CD14-positive monocyte (primary cell): Measurements from ENCODE around the gene SMTNL2. TPM values are rescaled to one million over a fixed set of nuclear protein-coding genes. Genes with fewer than 3 reads are reported as not detected.

ENCODE experiments used
- DNase-seq, 3 donors: peaks; one replicate each; pipeline ENCODE4 v3.0.0-alpha.2; 2011 to 2022
- H2AFZ ChIP-seq: 2 replicates; pipeline ENCODE4 v1.6.0; 2012; ENCODE audit warnings: mild to moderate bottlenecking, low read depth, low read length, inconsistent platforms; ENCODE audit not compliant: insufficient read depth, poor library complexity, severe bottlenecking
- H3K27ac ChIP-seq, 2 donors: 1 replicate in 1 of 2; 2 replicates in 1 of 2; pipeline ENCODE4 v1.5.1; 2012 to 2013; ENCODE audit warnings: low read length in 2 of 2, control low read depth in 1 of 2, inconsistent platforms in 1 of 2, low read depth in 1 of 2, mild to moderate bottlenecking in 1 of 2
- H3K27me3 ChIP-seq, 2 donors: one replicate each; pipeline versions ENCODE4 v1.6.0 to v1.6.1; 2011 to 2013; ENCODE audit warnings: low read length in 2 of 2; ENCODE audit not compliant: control insufficient read depth in 2 of 2, insufficient read depth in 2 of 2
- H3K36me3 ChIP-seq, 2 donors: replicated peaks in 1 of 2; 1 replicate in 1 of 2; 2 replicates in 1 of 2; pipeline versions ENCODE4 v1.5.1 to v1.6.1; 2012 to 2013; ENCODE audit warnings: low read length in 2 of 2, control low read depth in 1 of 2, inconsistent platforms in 1 of 2, mild to moderate bottlenecking in 1 of 2; ENCODE audit not compliant: insufficient read depth in 2 of 2, control insufficient read depth in 1 of 2
- H3K4me1 ChIP-seq, 2 donors: 1 replicate in 1 of 2; 2 replicates in 1 of 2; pipeline versions ENCODE4 v1.5.1 to v1.6.1; 2012 to 2013; ENCODE audit warnings: low read length in 2 of 2, control low read depth in 1 of 2, inconsistent platforms in 1 of 2, mild to moderate bottlenecking in 1 of 2, moderate library complexity in 1 of 2; ENCODE audit not compliant: insufficient read depth in 2 of 2, control insufficient read depth in 1 of 2
- H3K4me2 ChIP-seq: replicated peaks from 2 replicates; pipeline ENCODE3; 2012; ENCODE audit warnings: low read length, moderate library complexity, mild to moderate bottlenecking; ENCODE audit not compliant: poor library complexity, severe bottlenecking; ENCODE audit errors: extremely low read depth
- H3K4me3 ChIP-seq, 3 experiments: fragments of 200-600 bp in 1 of 3; sonication (generic) in 1 of 3; replicated peaks in 1 of 3; 1 replicate in 2 of 3; 2 replicates in 1 of 3; pipeline ENCODE4 v1.5.1; 2011 to 2013; ENCODE audit warnings: low read length in 3 of 3, mild to moderate bottlenecking in 3 of 3, control low read depth in 2 of 3, low read depth in 2 of 3, inconsistent platforms in 1 of 3, moderate library complexity in 1 of 3
- H3K79me2 ChIP-seq: 2 replicates; pipeline ENCODE4 v1.6.0; 2012; ENCODE audit warnings: mild to moderate bottlenecking, control low read depth, inconsistent platforms, low read length, moderate library complexity; ENCODE audit not compliant: insufficient read depth
- H3K9ac ChIP-seq: 2 replicates; pipeline ENCODE4 v1.6.0; 2017; ENCODE audit warnings: low read length, mild to moderate bottlenecking; ENCODE audit not compliant: insufficient read depth, poor library complexity, severe bottlenecking
- H3K9me3 ChIP-seq, 2 donors: replicated peaks in 1 of 2; 1 replicate in 1 of 2; 2 replicates in 1 of 2; pipeline versions ENCODE4 v1.5.1 to v1.6.1; 2012 to 2013; ENCODE audit warnings: low read length in 2 of 2, control low read depth in 1 of 2; ENCODE audit not compliant: control insufficient read depth in 1 of 2, insufficient read depth in 1 of 2
- H4K20me1 ChIP-seq: 2 replicates; pipeline ENCODE4 v1.6.0; 2012; ENCODE audit warnings: mild to moderate bottlenecking, low read length, control low read depth, moderate library complexity; ENCODE audit not compliant: insufficient read depth
- H3K27ac Mint-ChIP-seq, 7 donors: one replicate each; pipeline ENCODE4 v1.8.0; 2020; ENCODE audit warnings: mild to moderate bottlenecking in 7 of 7, mixed read lengths in 7 of 7, moderate library complexity in 6 of 7, inconsistent platforms in 2 of 7
- H3K27me3 Mint-ChIP-seq, 3 donors: one replicate each; pipeline ENCODE4 v1.8.0; 2021 to 2022; ENCODE audit warnings: low read depth in 3 of 3, mild to moderate bottlenecking in 3 of 3, mixed read lengths in 3 of 3, moderate library complexity in 3 of 3, inconsistent platforms in 1 of 3
- H3K36me3 Mint-ChIP-seq, 2 donors: one replicate each; pipeline ENCODE4 v1.8.0; 2020; ENCODE audit warnings: mixed read lengths in 2 of 2, inconsistent platforms in 1 of 2, mild to moderate bottlenecking in 1 of 2
- H3K4me1 Mint-ChIP-seq: one replicate; pipeline ENCODE4 v1.8.0; 2020; ENCODE audit warnings: mild to moderate bottlenecking, mixed read lengths
- H3K4me3 Mint-ChIP-seq, 2 donors: one replicate each; pipeline ENCODE4 v1.8.0; 2020; ENCODE audit warnings: mild to moderate bottlenecking in 2 of 2, mixed read lengths in 2 of 2, moderate library complexity in 1 of 2
- H3K9me3 Mint-ChIP-seq, 7 donors: one replicate each; pipeline ENCODE4 v1.8.0; 2020 to 2022; ENCODE audit warnings: mixed read lengths in 7 of 7, mild to moderate bottlenecking in 6 of 7, moderate library complexity in 6 of 7, inconsistent platforms in 2 of 7
- CTCF ChIP-seq: fragments of 200-600 bp; IDR thresholded peaks from one replicate; pipeline ENCODE4 v1.8.0; 2022; ENCODE audit warnings: antibody characterized with exemption, mild to moderate bottlenecking
- WGBS: methylation state at CpG from one replicate; pipeline ENCODE4 v1.1.5; 2013; ENCODE audit warnings: missing lambda C conversion rate; ENCODE audit not compliant: insufficient coverage; 5-methylcytosine and 5-hydroxymethylcytosine counted together
- intact Hi-C, 2 donors: fragments of 100-400 bp; cut with micrococcal nuclease; formaldehyde crosslinking; loops; one replicate each; pipeline versions ENCODE4 v1.15.0 to v1.15.1; 2023
- polyA plus RNA-seq, 3 donors: library from polyadenylated mRNA; depleted of rRNA in 1 of 3; unstranded in 2 of 3; stranded (reverse) in 1 of 3; fragments of 300-500 nt in 2 of 3; fragments of >200 nt in 1 of 3; fragmentation: Illumina TruSeq in 2 of 3; gene quantifications; 1 replicate in 2 of 3; 2 replicates in 1 of 3; pipeline ENCODE4 v1.2.3, GENCODE V29; 2012 to 2021

The SMTNL2 gene
- polyA plus RNA-seq, 3 donors = 0.08 TPM; not detected in 2

DNA sequence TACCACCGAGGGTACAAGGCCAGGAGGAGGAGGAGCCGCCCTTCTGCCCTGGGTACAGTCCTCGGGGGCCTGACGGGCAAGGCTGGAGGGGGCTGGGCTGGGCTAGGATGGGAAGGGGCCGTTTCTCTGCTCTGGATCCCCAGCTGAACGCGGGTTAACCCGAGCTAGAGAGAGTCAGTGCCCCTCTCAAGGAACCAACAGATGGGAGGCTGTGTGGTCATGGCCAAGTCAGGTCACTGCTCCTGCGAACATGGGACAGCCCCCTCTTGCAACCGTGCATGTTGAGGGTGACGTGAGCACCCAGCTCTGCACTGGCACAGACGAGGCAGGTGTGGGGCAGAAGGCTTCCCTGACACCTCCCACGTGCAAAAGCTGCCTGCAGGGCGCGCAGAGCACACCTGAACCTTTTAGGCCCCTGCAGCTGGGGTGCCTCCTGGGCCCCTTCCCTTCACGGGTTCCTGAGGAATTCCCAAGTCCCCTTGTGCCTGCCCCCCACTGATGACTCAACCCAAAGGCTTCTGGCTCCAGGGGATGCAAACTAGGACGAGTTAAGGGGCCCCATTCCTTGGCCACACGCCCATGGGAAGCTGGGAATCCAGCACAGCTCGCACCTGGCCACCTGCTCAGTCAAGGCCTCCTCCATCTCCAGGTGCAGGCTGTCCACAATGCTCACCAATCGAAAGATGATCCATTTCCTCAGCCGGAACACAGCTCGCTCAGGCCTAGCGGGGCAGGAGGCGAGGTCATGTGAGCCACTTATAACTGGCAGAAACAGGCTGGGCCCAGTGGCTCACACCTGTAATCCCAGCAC is 35.4 kb upstream of the SMTNL2 start:
- peaks cover 60 to 94% of the 10 kb centered on the region in 2 donors for H3K36me3 Mint-ChIP-seq
- no peak overlapping the region for H3K9ac ChIP-seq

More for the DNA sequence above, 35.4 kb upstream of the SMTNL2 start:
- H2AFZ ChIP-seq = no peak overlapping the region
- H3K4me1 ChIP-seq = peaks cover under 1 to 4% of the 10 kb centered on the region in 2 donors
- no peak overlapping the region for H3K4me3 Mint-ChIP-seq
- peaks cover 74 to 91% of the 10 kb centered on the region in 2 donors for H3K36me3 ChIP-seq
- no peak for DNase-seq
- no peaks in the 10 kb centered on the region for H4K20me1 ChIP-seq
- no peaks in the 10 kb centered on the region for H3K9me3 ChIP-seq
- peaks cover 4% of the 10 kb centered on the region for H3K4me1 Mint-ChIP-seq
- no peaks in the 10 kb centered on the region for H3K27me3 ChIP-seq
- TF ChIP-seq CTCF = no peak
- H3K4me3 ChIP-seq = no peak overlapping the region
- H3K27ac Mint-ChIP-seq = peak overlapping the region in 1 of 7 donors; percentile 50
- 96% methylated on average over 23 of the region's 24 CpGs for WGBS
- H3K79me2 ChIP-seq = peaks cover 5% of the 10 kb centered on the region
- intact Hi-C loops = no loop called here
- peaks cover 0 to 6% (median 3%) of the 10 kb centered on the region in 3 donors for H3K27me3 Mint-ChIP-seq
- H3K9me3 Mint-ChIP-seq = no peaks in the 10 kb centered on the region
- H3K27ac ChIP-seq = no peak overlapping the region
- H3K4me2 ChIP-seq = no peak overlapping the region
